Esophagus squamous epithelium (tissue), 5 donors: ENCODE results near the gene ATF5. TPM values are rescaled to one million over a fixed set of nuclear protein-coding genes. Genes with fewer than 3 reads are reported as not detected.

ENCODE experiments used
- DNase-seq: peaks from one replicate; lab custom pipeline; 2025; lab: John Stamatoyannopoulos, UW
- H3K27ac ChIP-seq, 4 donors: fragments of 200-600 bp; sonication (generic); one replicate each; pipeline ENCODE4 v1.5.1; 2016 to 2019; ENCODE audit warnings: mild to moderate bottlenecking in 1 of 4
- H3K27me3 ChIP-seq, 4 donors: fragments of 200-600 bp; sonication (generic); 1 replicate in 3 of 4; 2 replicates in 1 of 4; pipeline versions ENCODE4 v1.5.1 to v1.6.0; 2017 to 2021; ENCODE audit warnings: antibody characterized with exemption in 1 of 4
- H3K36me3 ChIP-seq, 3 donors: fragments of 200-600 bp; sonication (generic); one replicate each; pipeline ENCODE4 v1.5.1; 2016 to 2019
- H3K4me1 ChIP-seq, 3 donors: fragments of 200-600 bp; sonication (generic); one replicate each; pipeline ENCODE4 v1.5.1; 2017 to 2019
- H3K4me3 ChIP-seq, 4 donors: fragments of 200-600 bp; sonication (generic); 1 replicate in 3 of 4; 2 replicates in 1 of 4; pipeline ENCODE4 v1.5.1; 2016 to 2019; ENCODE audit warnings: mild to moderate bottlenecking in 2 of 4, moderate library complexity in 1 of 4
- H3K9me3 ChIP-seq, 3 donors: fragments of 200-600 bp; sonication (generic); one replicate each; pipeline ENCODE4 v1.5.1; 2016 to 2019
- POLR2A ChIP-seq, 4 donors: fragments of 450-650 bp; IDR thresholded peaks; one replicate each; pipeline ENCODE4 v1.6.1; 2017; ENCODE audit warnings: antibody characterized with exemption in 4 of 4, mild to moderate bottlenecking in 4 of 4, moderate library complexity in 3 of 4
- WGBS, 2 donors: methylation state at CpG; one replicate each; pipeline ENCODE4 v1.1.5; 2018; 5-methylcytosine and 5-hydroxymethylcytosine counted together
- intact Hi-C: fragments of 100-400 bp; cut with DNase I; formaldehyde crosslinking; loops from one replicate; pipeline ENCODE4 v1.15.0; 2022
- total RNA-seq, 4 donors: library from RNA; depleted of rRNA; stranded (reverse); fragments of >200 nt; gene quantifications; one replicate each; pipeline ENCODE4 v1.1.0, GENCODE V29; 2016
- TF ChIP-seq, protein P1 (sequence below), 6 experiments: fragments of 450-650 bp in 4 of 6; fragments of 200-600 bp in 2 of 6; sonication (generic) in 2 of 6; IDR thresholded peaks; one replicate each; pipeline ENCODE4 v1.5.1; 2016 to 2019; ENCODE audit warnings: antibody characterized with exemption in 6 of 6, mild to moderate bottlenecking in 4 of 6, moderate library complexity in 4 of 6
- donor health status: DM: yes; HTN: yes; CAD: no.

ATF5 gene
- total RNA-seq, 4 donors from 2014 or later = 3.3 to 9.7 (median 8.2) TPM

DNA sequence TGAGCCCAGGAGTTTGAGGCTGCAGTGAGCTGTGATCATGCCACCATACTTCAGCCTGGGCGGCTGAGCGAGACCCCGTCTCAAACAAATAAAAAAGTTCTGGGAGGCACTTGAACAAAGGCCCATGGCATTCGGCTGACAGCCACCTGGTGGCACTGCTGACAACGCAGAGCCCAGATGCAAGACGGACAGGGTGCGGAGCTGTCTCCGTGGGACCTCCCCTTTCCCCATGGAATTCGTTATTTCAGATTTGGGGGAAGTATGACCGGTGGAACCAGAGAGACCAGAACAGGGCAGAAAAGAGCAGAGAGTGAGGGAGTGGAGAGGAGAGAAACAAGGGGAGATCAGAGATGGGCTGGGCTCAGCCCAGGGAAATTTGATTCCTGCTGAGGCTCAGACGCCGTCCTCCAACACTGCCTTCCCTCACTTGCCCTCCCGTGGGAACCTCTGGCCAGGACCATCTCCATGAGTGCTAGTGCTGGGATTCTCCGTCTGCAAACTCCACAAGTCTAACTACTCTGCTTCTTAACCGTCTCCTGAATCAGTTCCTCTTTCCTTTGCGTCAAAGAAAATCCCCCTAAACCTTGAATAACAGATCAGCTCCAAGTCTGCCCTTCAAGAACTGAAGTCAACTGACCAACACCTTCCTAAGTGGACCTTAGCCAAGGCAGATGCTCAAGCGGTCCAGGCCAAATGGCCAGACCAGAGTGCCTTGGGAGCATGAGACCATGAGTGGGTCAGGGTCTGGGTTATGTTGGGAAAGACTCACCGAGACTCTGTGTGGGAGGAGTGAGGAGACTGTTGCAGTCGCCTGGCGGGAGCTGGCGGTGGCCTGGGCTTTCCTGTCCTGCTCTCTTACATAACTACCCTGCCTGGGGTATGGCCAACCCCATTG is 11.9 kb upstream of the ATF5 start:
- 65 to 84% methylated on average over 16 to 20 of the region's 21 CpGs for WGBS, 2 donors
- Histone ChIP-seq H3K9me3 (no peaks in the 10 kb centered on the region), H3K36me3 (peaks cover 0 to 88% (median 4%) of the 10 kb centered on the region in 3 donors), H3K27ac (no peak overlapping the region), H3K4me1 (peaks cover 0 to 11% (median 0%) of the 10 kb centered on the region in 3 donors), H3K27me3 (no peaks in the 10 kb centered on the region), H3K4me3 (no peak overlapping the region)
- DNase-seq = no peak
- intact Hi-C loops = no loop called here
- TF ChIP-seq POLR2A (IDR thresholded peaks at IDR 0.05) = no peak
- TF ChIP-seq, protein P1, sequence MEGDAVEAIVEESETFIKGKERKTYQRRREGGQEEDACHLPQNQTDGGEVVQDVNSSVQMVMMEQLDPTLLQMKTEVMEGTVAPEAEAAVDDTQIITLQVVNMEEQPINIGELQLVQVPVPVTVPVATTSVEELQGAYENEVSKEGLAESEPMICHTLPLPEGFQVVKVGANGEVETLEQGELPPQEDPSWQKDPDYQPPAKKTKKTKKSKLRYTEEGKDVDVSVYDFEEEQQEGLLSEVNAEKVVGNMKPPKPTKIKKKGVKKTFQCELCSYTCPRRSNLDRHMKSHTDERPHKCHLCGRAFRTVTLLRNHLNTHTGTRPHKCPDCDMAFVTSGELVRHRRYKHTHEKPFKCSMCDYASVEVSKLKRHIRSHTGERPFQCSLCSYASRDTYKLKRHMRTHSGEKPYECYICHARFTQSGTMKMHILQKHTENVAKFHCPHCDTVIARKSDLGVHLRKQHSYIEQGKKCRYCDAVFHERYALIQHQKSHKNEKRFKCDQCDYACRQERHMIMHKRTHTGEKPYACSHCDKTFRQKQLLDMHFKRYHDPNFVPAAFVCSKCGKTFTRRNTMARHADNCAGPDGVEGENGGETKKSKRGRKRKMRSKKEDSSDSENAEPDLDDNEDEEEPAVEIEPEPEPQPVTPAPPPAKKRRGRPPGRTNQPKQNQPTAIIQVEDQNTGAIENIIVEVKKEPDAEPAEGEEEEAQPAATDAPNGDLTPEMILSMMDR (IDR thresholded peaks at IDR 0.05) = peak in 1 of 6 experiments; percentile 8

DNA sequence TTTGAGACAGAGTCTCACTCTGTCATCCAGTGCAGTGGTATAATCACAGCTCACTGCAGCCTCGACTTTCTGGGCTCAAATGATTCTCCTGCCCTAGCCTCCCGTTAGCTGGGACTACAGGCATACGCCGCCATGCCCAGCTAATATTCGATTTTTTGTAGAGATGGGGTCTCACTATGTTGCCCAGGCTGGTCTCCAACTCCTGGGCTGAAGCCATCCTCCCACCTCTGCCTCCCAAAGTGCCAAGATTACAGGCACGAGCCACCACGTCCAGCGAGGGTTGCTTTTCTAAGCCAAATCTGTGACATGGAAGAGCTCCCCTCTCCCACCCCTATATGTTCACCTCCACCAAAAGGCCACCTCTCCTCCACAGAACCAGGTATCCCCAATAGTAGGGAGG is 10.9 kb upstream of the ATF5 start:
- no peaks in the 10 kb centered on the region for H3K9me3 ChIP-seq
- TF ChIP-seq, protein P1 (IDR thresholded peaks at IDR 0.05) = no peak
- no peak for TF ChIP-seq POLR2A (IDR thresholded peaks at IDR 0.05)
- intact Hi-C loops = no loop called here

DNA sequence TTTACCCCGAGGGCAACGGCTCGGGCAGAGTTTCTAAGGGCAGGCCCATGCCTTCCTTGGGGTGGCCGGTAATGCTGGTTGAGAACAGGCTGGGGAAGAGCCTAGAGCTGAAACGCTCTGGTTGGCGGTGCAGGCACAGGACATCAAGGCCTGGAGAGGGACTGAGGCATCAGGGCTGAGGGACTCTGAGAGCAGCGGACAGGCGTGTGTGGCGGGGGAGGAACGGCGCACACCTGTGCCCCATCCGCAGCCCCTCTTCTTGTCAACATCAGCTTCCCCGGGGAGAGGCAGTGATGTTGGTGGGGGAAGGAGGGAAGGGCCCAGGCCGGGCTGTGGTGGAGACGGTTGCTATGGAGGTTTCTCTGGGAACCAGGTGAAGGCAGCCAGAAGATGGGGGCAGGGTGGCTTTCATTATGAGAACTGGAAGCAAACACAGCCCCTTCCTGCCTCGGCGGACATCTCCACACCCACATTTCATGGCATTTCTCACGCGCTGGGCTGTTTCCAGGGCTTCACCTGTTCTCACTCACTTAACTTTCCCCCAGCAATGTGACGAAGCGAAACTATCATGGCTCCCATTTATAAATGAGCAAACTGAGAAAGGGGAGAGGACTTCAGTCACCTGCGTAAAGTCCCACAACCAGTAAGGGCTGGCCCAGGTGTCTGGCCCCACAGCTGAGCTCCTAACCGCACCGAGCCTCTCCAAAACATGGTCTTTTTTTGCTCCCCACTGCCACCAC is 8.2 kb upstream of the ATF5 start:
- 84 to 91% methylated on average over 21 to 23 of the region's 24 CpGs for WGBS, 2 donors
- no peak for TF ChIP-seq POLR2A (IDR thresholded peaks at IDR 0.05)
- TF ChIP-seq, protein P1 (IDR thresholded peaks at IDR 0.05) = no peak
- peaks cover 0 to 22% (median 0%) of the 10 kb centered on the region in 3 donors for H3K4me1 ChIP-seq
- intact Hi-C loops = no loop called here
- H3K4me3 ChIP-seq = no peak overlapping the region
- no peak overlapping the region for H3K27ac ChIP-seq
- H3K36me3 ChIP-seq = peaks cover 0 to 89% (median 12%) of the 10 kb centered on the region in 3 donors
- H3K9me3 ChIP-seq = no peaks in the 10 kb centered on the region
- DNase-seq = no peak
- H3K27me3 ChIP-seq = no peaks in the 10 kb centered on the region

More for the DNA sequence above, 10.9 kb upstream of the ATF5 start:
- Histone ChIP-seq H3K4me1 (peaks cover 0 to 6% (median 0%) of the 10 kb centered on the region in 3 donors), H3K36me3 (peaks cover 0 to 88% (median 4%) of the 10 kb centered on the region in 3 donors), H3K27ac (no peak overlapping the region), H3K4me3 (no peak overlapping the region), H3K27me3 (no peaks in the 10 kb centered on the region)
- DNase-seq = no peak
- 89 to 90% methylated on average over 7 to 8 of the region's 8 CpGs for WGBS, 2 donors

DNA sequence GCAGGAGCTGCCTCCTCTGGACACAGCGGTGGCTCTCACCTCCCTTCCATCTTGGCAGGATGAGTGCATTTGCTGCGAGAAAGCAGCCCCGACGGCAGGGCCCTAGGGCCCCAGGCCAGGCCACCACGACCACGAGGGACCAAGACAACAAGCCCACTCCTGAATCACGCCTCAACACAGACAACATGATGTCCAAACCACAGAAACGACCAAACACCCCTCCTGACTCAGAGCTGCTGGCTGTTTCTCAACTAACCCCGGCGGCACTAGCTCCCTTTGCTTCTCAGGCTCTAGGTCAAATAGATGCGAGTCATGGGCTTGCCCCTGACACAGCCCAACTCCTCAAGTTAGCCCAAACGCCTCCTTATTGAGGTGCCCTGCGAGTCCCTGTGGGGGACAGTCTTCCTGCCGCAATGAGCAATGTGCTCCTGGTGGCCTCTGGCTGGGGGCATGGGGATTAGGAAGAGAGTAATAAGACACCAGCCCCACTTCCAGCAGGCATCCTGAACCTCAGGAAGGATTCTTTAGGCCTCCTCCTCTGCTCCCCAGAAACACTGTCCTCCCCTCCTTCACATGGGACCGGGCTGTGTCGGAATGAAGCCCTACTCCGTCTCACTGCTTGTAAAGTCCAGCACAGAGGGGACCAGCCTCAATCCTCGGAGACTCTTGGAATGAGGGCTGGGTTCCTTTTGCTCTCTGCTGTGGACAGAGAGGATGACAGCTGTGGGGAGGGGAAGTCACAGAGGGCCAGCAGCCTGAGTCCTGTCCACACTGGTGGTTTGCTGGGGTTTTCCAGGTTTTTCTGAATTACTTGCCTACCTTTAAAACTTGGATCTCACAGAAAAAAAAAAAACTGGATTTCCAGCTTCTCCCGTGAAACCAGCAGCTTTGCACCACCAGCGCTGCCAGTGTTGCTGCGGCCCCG is 6.9 kb upstream of the ATF5 start:
- TF ChIP-seq, protein P1 (IDR thresholded peaks at IDR 0.05) = no peak
- no peak for TF ChIP-seq POLR2A (IDR thresholded peaks at IDR 0.05)
- no peaks in the 10 kb centered on the region for H3K9me3 ChIP-seq
- no peak overlapping the region for H3K4me3 ChIP-seq
- intact Hi-C loops = no loop called here
- DNase-seq = no peak
- H3K27me3 ChIP-seq = no peaks in the 10 kb centered on the region
- WGBS, 2 donors = 60 to 91% methylated on average over 7 to 14 of the region's 22 CpGs
- peaks cover 0 to 27% (median 0%) of the 10 kb centered on the region in 3 donors for H3K4me1 ChIP-seq
- H3K27ac ChIP-seq = no peak overlapping the region
- peaks cover 0 to 89% (median 10%) of the 10 kb centered on the region in 3 donors for H3K36me3 ChIP-seq
